AML-193 (cell line): ENCODE results near the gene SPATA31C1.
"Not testable (repeated sequence)": the region's sequence is repeated elsewhere in the genome, so short reads cannot be mapped to it uniquely, and the experiment has no call there.

Experiments
- DNase-seq, 2 experiments: peaks; one replicate each; lab custom pipeline; 2025; lab: John Stamatoyannopoulos, UW

The SPATA31C1 gene

GRCh38 chr9:87938336-87938735 is 20.6 kb downstream of the SPATA31C1 start:
- not testable (repeated sequence) for DNase-seq

- not testable (repeated sequence) for DNase-seq
Measured at GRCh38 chr9:87939096-87939495, 21.3 kb downstream of the SPATA31C1 start.

- no peak for DNase-seq
Measured at GRCh38 chr9:87944096-87944495, 26.3 kb downstream of the SPATA31C1 start.

- DNase-seq, result no peak
Measured at GRCh38 chr9:87944682-87945081, 26.9 kb downstream of the SPATA31C1 start.

GRCh38 chr9:87950296-87950695 is 32.5 kb downstream of the SPATA31C1 start:
- DNase-seq, result no peak

- DNase-seq, result peak in 1 of 2 experiments; percentile 12
Measured at GRCh38 chr9:87950765-87951488, 33.2 kb downstream of the SPATA31C1 start.

- no peak for DNase-seq
Measured at GRCh38 chr9:87954230-87954629, 36.5 kb downstream of the SPATA31C1 start.

GRCh38 chr9:87957839-87958238 is 40.1 kb downstream of the SPATA31C1 start:
- DNase-seq, result no peak

GRCh38 chr9:87958591-87958990 is 40.8 kb downstream of the SPATA31C1 start:
- DNase-seq, result no peak

- DNase-seq, result no peak
Measured at GRCh38 chr9:87959916-87960581, 42.3 kb downstream of the SPATA31C1 start.

GRCh38 chr9:87963770-87964169 is 46.0 kb downstream of the SPATA31C1 start:
- no peak for DNase-seq

- DNase-seq, result no peak
Measured at GRCh38 chr9:87964826-87965225, 47.1 kb downstream of the SPATA31C1 start.

GRCh38 chr9:87968155-87968554 is 50.4 kb downstream of the SPATA31C1 start:
- no peak for DNase-seq

GRCh38 chr9:87970602-87971001 is 52.8 kb downstream of the SPATA31C1 start:
- no peak for DNase-seq

GRCh38 chr9:87973122-87973521 is 55.4 kb downstream of the SPATA31C1 start:
- no peak for DNase-seq
